HG03196 (cell line): ENCODE measurements around the gene TPSD1.
"Not testable (repeated sequence)": the region's sequence is repeated elsewhere in the genome, so short reads cannot be mapped to it uniquely, and the experiment has no call there.

Source experiments
- ATAC-seq: cut with Tn5 transposase; IDR thresholded peaks from one replicate; pipeline ENCODE4 v1.9.1; 2021; ENCODE audit not compliant: unreplicated experiment

The TPSD1 gene

GRCh38 chr16:1220841-1221627 lies 34.8 kb upstream of the TPSD1 start:
- no peak for ATAC-seq

DNA sequence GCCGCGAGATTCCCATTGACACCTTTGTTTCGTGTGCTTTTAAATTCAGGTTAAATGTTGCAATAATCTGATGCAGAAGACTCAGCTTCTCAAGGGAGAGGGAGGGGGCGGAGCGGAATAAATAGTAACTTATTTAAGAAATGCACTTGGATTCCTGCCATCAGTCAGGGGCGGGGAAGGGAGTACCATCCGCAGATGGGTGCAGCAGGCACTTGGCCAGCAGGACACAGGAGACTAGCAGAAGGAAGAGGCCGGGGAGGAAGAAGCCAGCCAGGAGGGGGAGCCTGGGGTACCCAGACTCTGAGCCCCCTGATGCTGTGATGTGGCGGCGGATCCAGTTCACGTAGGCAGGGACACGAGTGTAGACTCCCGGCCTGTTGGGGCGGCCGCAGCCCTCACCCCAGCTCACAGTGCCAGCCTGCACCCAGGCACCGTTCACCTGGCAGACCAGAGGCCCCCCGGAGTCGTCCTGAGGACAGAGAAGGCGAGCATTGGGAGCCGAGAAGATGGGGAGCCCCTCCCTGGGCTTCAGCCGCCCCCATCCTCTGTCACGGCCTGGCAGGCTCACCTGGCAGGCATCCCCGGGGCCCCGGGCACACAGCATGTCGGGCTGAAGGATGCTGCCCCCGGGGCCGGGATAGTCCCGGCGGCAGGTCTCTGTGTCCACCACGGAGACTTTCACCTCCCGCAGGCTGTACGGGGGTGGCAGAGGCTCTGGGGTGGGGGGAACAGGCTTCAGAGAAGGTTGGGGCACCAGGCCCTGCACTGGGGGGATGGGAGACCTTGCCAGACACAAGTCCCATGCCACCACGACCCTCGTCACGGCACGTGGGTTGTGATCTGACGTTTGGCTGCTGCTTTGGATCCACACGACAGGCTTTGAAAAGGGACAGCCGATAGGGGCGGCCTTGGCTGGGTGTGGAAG lies 34.0 kb upstream of the TPSD1 start:
- ATAC-seq, result no peak

DNA sequence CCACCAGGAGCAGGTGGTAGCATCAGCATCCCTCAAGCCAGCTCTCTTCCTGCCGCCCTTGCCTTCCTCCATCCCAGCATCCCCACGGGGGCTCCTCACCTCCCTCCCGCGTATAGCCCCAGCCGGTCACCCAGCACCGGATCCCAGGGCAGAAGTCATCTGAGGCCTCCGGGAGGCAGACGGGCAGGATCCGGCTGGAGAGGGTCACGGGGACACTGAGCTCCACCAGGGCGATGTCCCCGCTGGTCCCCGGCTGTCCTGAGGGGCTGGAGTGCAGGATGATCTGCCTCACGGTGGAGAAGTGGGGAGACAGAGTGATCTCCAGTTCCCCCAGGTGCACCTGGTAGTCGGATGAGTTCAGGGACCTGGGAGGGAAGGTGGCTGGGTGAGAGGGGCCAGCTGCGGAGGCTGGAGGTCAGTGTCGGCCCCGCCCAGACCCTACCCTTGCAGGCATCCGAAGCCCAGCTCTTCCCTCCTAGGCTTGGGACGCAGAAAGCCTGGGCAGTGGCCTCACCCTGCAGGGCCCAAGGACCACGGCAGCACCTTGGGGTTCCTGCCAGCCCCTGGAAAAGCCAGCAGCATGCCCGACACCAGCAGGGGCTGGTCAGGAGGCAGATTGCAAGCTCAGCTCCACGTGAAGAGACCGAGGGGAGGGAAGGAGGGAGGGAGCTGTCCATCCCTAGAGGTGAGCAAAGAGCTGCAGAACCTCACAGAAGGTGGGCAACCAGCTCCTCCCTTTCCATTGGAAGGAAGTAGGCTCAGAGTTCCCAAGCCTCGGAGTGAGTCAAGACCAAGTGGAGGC lies 33.1 kb upstream of the TPSD1 start:
- ATAC-seq, result no peak

GRCh38 chr16:1223355-1224214 lies 32.3 kb upstream of the TPSD1 start:
- no peak for ATAC-seq

DNA sequence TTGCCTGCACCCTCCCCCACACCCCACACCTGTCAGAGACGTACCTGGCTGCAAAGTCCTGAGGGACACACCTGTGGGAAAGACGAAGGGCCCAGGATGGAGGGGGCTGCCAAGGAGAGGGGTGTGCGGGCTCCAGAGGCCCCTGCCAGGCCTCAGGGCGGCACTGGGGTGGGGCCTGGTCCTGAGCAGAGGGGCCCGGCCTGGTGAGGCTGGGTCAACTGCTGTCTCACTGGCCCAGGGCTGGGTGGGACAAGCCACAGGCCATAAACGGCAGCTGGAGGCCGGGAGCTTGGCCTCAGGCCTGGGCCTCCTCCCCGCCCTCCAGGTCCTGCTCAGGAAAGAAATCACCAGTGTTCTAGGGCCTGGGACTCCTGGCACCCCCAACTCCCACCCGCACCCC lies 31.3 kb upstream of the TPSD1 start:
- ATAC-seq, result no peak

DNA sequence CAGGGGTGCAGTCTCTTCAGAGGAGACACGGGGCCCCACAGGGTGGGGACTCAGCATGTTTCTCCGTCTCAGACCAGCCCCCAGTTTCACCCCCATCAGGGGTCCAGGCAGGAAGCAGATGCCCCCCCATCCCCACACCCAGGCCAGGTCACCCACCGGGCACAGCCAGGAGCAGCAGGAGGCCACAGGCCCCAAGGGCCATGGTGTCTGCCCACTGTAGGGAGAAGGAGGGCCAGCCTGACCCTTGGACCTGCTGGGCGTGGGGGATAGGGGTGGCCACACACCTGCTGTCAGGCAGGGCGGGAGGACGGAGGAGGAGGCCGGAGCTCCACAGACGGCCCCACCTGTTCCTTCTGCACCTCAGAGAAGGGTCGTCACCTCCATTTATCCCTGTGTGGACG lies 30.8 kb upstream of the TPSD1 start, which contains the start of gene TPSG1:
TSS of gene TPSG1 (minus strand) at position 218 of the 401 bp plus-strand sequence. CDS start at position 202, 16 bp downstream.
- no peak for ATAC-seq

DNA sequence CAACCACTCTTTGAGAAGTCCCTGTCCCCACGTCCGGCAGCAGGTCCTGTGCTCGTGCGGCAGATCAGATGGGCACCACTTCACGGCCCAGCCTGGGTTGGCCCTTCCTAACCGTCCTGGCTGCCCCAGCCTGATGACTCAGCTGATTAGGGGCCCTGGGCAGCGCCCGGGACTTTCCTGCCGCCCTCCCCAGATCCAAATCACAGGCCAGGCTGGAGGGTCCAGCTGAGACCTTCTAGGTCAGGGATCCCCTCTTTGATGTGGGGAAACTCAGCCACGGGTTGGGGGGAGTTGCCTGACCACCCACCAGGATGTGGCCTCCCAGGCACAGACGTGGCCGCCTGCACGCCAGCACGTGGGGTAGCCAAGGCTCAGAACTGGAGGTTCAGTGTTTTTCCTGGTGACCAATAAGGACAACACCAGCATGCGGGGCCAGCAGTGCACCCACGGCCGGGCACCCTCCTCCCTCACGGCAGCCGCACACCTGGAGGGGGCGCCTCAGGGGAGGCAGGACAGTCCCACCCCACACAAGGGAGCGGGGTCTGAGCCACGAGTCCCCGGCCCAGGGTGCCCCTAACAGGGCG lies 30.0 kb upstream of the TPSD1 start:
- not testable (repeated sequence) for ATAC-seq

GRCh38 chr16:1226692-1227091 lies 29.2 kb upstream of the TPSD1 start:
- ATAC-seq, result not testable (repeated sequence)

GRCh38 chr16:1228227-1228626 lies 27.6 kb upstream of the TPSD1 start:
- not testable (repeated sequence) for ATAC-seq

- not testable (repeated sequence) for ATAC-seq
Observed at GRCh38 chr16:1229476-1229875, 26.4 kb upstream of the TPSD1 start.

DNA sequence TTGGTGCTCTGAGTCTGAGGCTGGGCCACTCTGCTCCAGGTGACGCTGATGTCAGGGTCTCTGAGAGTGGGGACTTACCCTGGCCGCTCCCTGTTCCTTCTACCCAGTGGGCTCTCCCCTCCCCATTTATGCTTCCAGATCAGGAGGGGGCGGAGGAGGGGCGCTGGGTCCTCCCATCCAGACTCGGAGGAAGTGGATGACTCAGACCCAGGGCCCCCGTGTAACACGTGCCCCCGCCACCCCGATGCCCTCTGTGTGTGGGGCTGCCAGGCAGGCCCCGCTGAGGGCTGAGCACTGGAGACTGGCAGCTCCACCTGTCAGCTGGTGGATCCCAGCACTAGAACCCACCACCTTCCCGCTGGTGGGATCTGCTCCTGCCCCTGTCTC lies 25.8 kb upstream of the TPSD1 start, which contains the start of gene TPSB2:
TSS of gene TPSB2 (minus strand) at position 101 of the 387 bp plus-strand sequence. CDS start 233 bp downstream, outside the sequence.
- not testable (repeated sequence) for ATAC-seq

DNA sequence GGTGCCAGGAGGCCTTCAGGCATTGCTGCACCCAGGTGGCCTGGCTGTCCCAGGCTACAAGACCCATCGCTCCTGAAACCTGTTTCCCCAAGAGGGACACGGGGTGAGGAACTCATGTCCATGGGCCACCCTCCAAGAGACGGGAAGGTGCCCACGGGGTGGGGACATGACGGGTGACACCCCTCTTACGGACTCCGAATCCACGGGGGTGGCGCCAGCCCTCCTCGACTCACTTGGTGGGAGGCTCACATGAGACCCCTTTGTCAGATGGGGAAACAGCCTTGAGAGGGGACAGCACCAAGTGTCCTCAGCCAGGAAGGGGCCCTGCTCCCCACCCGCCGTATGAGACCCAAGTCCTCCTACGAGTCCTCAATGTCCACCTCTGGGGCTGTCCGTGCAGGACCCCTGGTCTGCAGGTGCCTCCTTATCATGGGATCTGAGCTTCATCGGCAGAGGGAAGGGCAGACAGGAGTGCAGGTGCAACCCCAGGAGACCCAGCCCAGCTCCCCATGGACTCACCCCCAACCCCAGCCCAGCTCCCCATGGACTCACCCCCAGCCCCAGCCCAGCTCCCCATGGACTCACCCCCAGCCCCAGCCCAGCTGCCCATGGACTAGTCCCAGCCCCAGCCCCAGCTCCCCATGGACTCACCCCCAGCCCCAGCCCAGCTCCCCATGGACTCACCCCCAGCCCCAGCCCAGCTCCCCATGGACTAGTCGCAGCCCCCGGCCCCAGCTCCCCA lies 25.2 kb upstream of the TPSD1 start:
- ATAC-seq, result not testable (repeated sequence)

DNA sequence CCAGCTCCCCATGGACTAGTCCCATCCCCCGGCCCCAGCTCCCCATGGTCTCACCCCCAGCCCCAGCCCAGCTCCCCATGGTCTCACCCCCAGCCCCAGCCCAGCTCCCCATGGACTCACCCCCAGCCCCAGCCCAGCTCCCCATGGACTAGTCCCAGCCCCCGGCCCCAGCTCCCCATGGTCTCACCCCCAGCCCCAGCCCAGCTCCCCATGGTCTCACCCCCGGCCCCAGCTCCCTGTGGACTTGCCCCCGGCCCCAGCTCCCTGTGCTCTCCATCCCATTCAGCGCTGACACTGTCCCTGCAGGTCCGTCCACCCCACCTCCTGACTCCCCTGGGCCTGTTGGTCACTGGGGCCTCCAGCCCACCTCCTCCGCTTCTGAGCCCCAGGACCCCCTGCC lies 24.6 kb upstream of the TPSD1 start:
- ATAC-seq, result not testable (repeated sequence)

DNA sequence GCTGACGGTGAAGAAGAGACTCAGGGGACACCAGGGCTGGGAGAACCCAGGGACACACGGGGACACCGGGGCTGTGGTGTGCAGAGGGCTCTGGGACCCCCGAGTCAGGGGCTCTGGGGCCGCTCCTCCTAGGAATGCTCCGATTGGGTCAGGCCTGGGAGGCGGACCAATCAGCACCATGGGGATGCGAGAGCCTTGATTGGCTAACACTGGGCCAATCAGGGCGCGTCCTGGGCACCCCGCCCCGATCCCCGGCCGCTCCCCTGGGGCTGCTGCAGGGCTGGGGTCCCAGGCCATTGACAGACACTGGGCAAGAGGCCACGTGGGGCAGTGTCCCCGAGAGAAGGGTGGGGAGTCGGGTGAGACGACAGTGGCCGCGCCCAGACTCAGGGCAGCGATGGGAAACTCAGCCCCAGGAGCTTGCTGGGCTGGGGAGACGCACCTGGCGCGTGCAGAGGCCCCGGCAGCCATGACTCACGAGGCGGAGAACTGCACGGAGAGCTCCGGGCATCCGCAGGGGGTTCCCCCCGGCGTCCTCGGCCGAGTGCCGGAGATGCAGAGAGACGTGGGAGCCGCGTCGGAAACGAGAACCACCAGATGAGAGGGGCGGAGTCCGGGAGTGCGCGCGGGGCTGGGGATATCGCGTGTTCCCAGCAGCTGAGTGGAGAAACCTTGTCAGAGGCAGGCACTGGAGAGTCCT lies 23.7 kb upstream of the TPSD1 start:
- ATAC-seq, result not testable (repeated sequence)

DNA sequence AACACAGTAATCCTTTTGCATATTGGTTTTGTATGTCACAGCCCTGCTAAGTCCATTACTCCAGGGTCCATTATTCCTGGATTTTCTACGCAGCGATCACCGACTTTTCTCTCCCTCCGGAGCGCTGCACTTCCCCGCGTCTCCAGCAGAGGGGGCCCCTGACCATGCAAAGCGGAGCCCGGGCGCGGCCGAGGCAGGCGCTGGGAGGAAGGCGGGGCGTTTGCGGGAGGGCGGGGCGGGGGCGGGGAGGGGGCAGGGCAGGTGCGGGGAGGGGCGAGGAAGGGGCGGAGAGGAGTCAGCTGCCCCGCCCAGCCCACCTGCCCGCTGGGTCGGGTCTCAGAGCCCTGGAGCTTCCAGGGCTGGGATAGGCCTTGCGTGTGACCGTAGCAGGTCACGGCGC lies 19.2 kb upstream of the TPSD1 start:
- ATAC-seq, result not testable (repeated sequence)

GRCh38 chr16:1237990-1238389 lies 17.9 kb upstream of the TPSD1 start:
- ATAC-seq, result no peak

DNA sequence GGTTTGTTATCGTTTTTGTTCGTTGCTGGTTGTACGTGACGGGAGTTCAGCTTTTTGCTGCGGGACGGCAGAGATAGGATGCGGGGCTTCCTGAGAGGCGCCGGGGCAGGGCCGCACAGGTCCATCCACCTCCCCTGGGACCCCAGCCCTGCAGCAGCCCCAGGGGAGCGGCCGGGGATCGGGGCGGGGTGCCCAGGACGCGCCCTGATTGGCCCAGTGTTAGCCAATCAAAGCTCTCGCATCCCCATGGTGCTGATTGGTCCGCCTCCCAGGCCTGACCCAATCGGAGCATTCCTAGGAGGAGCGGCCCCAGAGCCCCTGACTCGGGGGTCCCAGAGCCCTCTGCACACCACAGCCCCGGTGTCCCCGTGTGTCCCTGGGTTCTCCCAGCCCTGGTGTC lies 17.0 kb upstream of the TPSD1 start:
- not testable (repeated sequence) for ATAC-seq

- not testable (repeated sequence) for ATAC-seq
Observed at GRCh38 chr16:1239575-1239974, 16.3 kb upstream of the TPSD1 start.
